Stomach (tissue), 9 donors: ENCODE measurements around the gene CARD14. TPM values are rescaled to one million over a fixed set of nuclear protein-coding genes. Genes with fewer than 3 reads are reported as not detected.
"Not testable (repeated sequence)": the region's sequence is repeated elsewhere in the genome, so short reads cannot be mapped to it uniquely, and the experiment has no call there.

Experiments used
- DNase-seq, 2 donors: peaks; one replicate each; pipeline versions ENCODE4 v3.0.0 to v3.0.0-alpha.2; 2013 to 2019
- H3K27ac ChIP-seq, 5 donors: fragments of 200-600 bp in 4 of 5; sonication (generic) in 4 of 5; one replicate each; pipeline ENCODE4 v1.5.1; 2013 to 2019; ENCODE audit warnings: mild to moderate bottlenecking in 1 of 5, moderate library complexity in 1 of 5
- H3K27me3 ChIP-seq, 3 donors: fragments of 200-600 bp; sonication (generic); one replicate each; pipeline ENCODE4 v1.5.1; 2017 to 2019; ENCODE audit warnings: mixed run types in 1 of 3
- H3K36me3 ChIP-seq, 4 donors: fragments of 200-600 bp; sonication (generic); 1 replicate in 3 of 4; 2 replicates in 1 of 4; pipeline ENCODE4 v1.5.1; 2016 to 2019
- H3K4me1 ChIP-seq, 4 donors: fragments of 200-600 bp; sonication (generic); one replicate each; pipeline ENCODE4 v1.5.1; 2016 to 2019
- H3K4me3 ChIP-seq, 4 donors: fragments of 200-600 bp; sonication (generic) in 3 of 4; one replicate each; pipeline ENCODE4 v1.5.1; 2016 to 2019; ENCODE audit warnings: mild to moderate bottlenecking in 1 of 4
- H3K9me3 ChIP-seq, 4 donors: fragments of 200-600 bp; sonication (generic); one replicate each; pipeline ENCODE4 v1.5.1; 2016 to 2019
- EP300 ChIP-seq: sonication (generic); formaldehyde crosslinking; IDR thresholded peaks from one replicate; pipeline ENCODE4 v1.6.1; 2017; ENCODE audit warnings: antibody characterized with exemption
- POLR2A ChIP-seq, 4 donors: fragments of 450-650 bp; IDR thresholded peaks; one replicate each; pipeline ENCODE4 v1.6.1; 2016; ENCODE audit warnings: antibody characterized with exemption in 4 of 4, control low read depth in 2 of 4, mild to moderate bottlenecking in 1 of 4, moderate library complexity in 1 of 4
- POLR2AphosphoS5 ChIP-seq, 3 donors: sonication (generic); formaldehyde crosslinking; IDR thresholded peaks; one replicate each; pipeline ENCODE4 v1.6.1; 2016; ENCODE audit warnings: antibody characterized with exemption in 3 of 3
- WGBS, 5 donors: extraction: QIAGEN DNeasy Blood & Tissue Kit in 3 of 5; methylation state at CpG; one replicate each; pipeline versions ENCODE4 v1.1.5 to v1.1.7; 2013 to 2018; 5-methylcytosine and 5-hydroxymethylcytosine counted together
- intact Hi-C: fragments of 100-400 bp; cut with DNase I; formaldehyde crosslinking; loops from one replicate; pipeline ENCODE4 v1.15.1; 2023; ENCODE audit warnings: low total_unique reads
- polyA plus RNA-seq, 3 donors: library from polyadenylated mRNA; stranded (reverse); fragments of 200-250 nt; gene quantifications; one replicate each; pipeline ENCODE4 v1.2.3, GENCODE V29; 2013
- total RNA-seq, 5 donors: library from RNA; depleted of rRNA; stranded (reverse); fragments of >200 nt; gene quantifications; one replicate each; pipeline versions ENCODE4 v1.1.0 to v1.2.3, GENCODE V29; 2014 to 2016
- TF ChIP-seq, protein P1 (sequence below), 7 experiments: fragments of 450-650 bp in 4 of 7; fragments of 200-600 bp in 3 of 7; sonication (generic) in 3 of 7; IDR thresholded peaks; one replicate each; pipeline ENCODE4 v1.5.1; 2016 to 2019; ENCODE audit warnings: antibody characterized with exemption in 7 of 7, control low read depth in 2 of 7, mild to moderate bottlenecking in 1 of 7
- donor health status: healthy with polysubstance abuse.
- donor health status: Bipolar disorder and iron deficiency.
- donor health status: healthy.

Gene CARD14
- total and polyA plus RNA-seq, 8 donors = 0.12 to 10.5 (median 3.3) TPM; not detected in 4

- 55 to 63% (median 60%) methylated on average over 22 to 27 of the region's 27 CpGs for WGBS, 5 donors
- H3K4me1 ChIP-seq = no peaks in the 10 kb centered on the region
- H3K9me3 ChIP-seq = no peaks in the 10 kb centered on the region
- no peak overlapping the region for H3K4me3 ChIP-seq
- TF ChIP-seq EP300 (no peak), POLR2A (IDR thresholded peaks at IDR 0.05) (no peak)
- TF ChIP-seq, protein P1, sequence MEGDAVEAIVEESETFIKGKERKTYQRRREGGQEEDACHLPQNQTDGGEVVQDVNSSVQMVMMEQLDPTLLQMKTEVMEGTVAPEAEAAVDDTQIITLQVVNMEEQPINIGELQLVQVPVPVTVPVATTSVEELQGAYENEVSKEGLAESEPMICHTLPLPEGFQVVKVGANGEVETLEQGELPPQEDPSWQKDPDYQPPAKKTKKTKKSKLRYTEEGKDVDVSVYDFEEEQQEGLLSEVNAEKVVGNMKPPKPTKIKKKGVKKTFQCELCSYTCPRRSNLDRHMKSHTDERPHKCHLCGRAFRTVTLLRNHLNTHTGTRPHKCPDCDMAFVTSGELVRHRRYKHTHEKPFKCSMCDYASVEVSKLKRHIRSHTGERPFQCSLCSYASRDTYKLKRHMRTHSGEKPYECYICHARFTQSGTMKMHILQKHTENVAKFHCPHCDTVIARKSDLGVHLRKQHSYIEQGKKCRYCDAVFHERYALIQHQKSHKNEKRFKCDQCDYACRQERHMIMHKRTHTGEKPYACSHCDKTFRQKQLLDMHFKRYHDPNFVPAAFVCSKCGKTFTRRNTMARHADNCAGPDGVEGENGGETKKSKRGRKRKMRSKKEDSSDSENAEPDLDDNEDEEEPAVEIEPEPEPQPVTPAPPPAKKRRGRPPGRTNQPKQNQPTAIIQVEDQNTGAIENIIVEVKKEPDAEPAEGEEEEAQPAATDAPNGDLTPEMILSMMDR (IDR thresholded peaks at IDR 0.05) = peak in 5 of 7 experiments; percentile 57 to 86 (median 61)
- intact Hi-C loops = no loop called here
- H3K36me3 ChIP-seq = no peaks in the 10 kb centered on the region
- no peak overlapping the region for H3K27ac ChIP-seq
- peaks cover 0 to 54% (median 0%) of the 10 kb centered on the region in 3 donors for H3K27me3 ChIP-seq
- peak in 1 of 2 donors; percentile 36 for DNase-seq
Measured at GRCh38 chr17:80195671-80196529, 26.1 kb downstream of the CARD14 start.

- WGBS, 5 donors = 86 to 93% (median 90%) methylated on average over 5 to 7 of the region's 7 CpGs
- TF ChIP-seq EP300 = no peak
- TF ChIP-seq POLR2AphosphoS5 (IDR thresholded peaks at IDR 0.05) = no peak
- TF ChIP-seq, protein P1 (IDR thresholded peaks at IDR 0.05) = no peak
- TF ChIP-seq POLR2A (IDR thresholded peaks at IDR 0.05) = no peak
- H3K9me3 ChIP-seq = no peaks in the 10 kb centered on the region
- peaks cover 0 to 50% (median 0%) of the 10 kb centered on the region in 3 donors for H3K27me3 ChIP-seq
- no peak for DNase-seq
- H3K4me1 ChIP-seq = no peaks in the 10 kb centered on the region
- H3K27ac ChIP-seq = no peak overlapping the region
- intact Hi-C loops = no loop called here
- H3K4me3 ChIP-seq = no peak overlapping the region
- no peaks in the 10 kb centered on the region for H3K36me3 ChIP-seq
Measured at GRCh38 chr17:80196652-80197051, 26.8 kb downstream of the CARD14 start.

DNA sequence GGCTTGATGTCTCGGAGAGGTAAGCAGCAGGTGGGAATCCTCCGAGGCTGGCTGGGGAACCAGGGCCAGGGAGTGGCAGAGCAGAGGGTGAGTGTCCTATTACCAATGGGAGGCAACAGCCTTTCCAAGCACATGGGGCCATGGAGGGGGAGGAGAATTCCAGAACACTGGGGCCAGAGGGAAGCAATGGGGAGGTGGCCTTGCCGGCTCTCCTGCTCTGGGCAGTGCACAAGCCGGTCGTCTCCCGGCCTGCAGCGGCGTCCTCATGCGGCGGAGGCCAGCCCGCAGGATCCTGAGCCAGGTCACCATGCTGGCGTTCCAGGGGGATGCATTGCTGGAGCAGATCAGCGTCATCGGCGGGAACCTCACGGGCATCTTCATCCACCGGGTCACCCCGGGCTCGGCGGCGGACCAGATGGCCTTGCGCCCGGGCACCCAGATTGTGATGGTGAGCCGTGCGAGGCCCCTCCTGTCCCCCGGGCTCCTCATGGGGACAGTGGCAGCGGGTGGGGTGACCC, 28.4 kb downstream of the CARD14 start:
- H3K4me1 ChIP-seq = no peaks in the 10 kb centered on the region
- intact Hi-C loops = no loop called here
- no peak overlapping the region for H3K27ac ChIP-seq
- no peak overlapping the region for H3K4me3 ChIP-seq
- TF ChIP-seq, protein P1 (IDR thresholded peaks at IDR 0.05) = no peak
- no peak for TF ChIP-seq POLR2AphosphoS5 (IDR thresholded peaks at IDR 0.05)
- TF ChIP-seq EP300 = no peak
- no peak for TF ChIP-seq POLR2A (IDR thresholded peaks at IDR 0.05)
- 65 to 81% (median 69%) methylated on average over 18 to 27 of the region's 27 CpGs for WGBS, 5 donors
- no peaks in the 10 kb centered on the region for H3K36me3 ChIP-seq
- H3K9me3 ChIP-seq = no peaks in the 10 kb centered on the region
- no peak for DNase-seq
- peaks cover 0 to 34% (median 0%) of the 10 kb centered on the region in 3 donors for H3K27me3 ChIP-seq

DNA sequence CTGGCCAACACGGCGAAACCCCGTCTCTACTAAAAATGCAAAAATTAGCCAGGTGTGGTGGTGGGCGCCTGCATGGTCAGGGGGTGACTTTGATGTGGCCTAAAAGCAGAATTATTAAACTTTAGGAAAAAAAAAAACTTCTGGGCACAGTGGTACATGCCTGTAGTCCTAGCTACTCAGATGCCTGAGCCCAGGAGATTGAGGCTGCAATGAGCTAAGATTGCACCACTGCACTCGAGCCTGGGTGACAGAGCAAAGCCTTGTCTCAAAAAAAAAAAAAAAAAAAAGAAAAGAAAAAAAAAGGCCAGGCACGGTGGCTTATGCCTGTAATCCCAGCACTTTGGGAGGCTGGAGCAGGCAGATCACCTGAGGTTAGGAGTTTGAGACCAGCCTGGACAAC, 29.5 kb downstream of the CARD14 start:
- not testable (repeated sequence) for H3K4me3 ChIP-seq

GRCh38 chr17:80201446-80201845, 31.6 kb downstream of the CARD14 start:
- no peak for TF ChIP-seq POLR2A (IDR thresholded peaks at IDR 0.05)
- TF ChIP-seq EP300 = no peak
- TF ChIP-seq, protein P1 (IDR thresholded peaks at IDR 0.05) = no peak
- no peak for TF ChIP-seq POLR2AphosphoS5 (IDR thresholded peaks at IDR 0.05)
- H3K4me3 ChIP-seq = no peak overlapping the region
- 79 to 88% (median 83%) methylated on average over 12 to 15 of the region's 15 CpGs for WGBS, 5 donors
- no peaks in the 10 kb centered on the region for H3K36me3 ChIP-seq
- no peaks in the 10 kb centered on the region for H3K4me1 ChIP-seq
- no peaks in the 10 kb centered on the region for H3K9me3 ChIP-seq
- intact Hi-C loops = no loop called here
- peaks cover 0 to 7% (median 0%) of the 10 kb centered on the region in 3 donors for H3K27me3 ChIP-seq
- no peak for DNase-seq
- no peak overlapping the region for H3K27ac ChIP-seq

More for the DNA sequence above, 29.5 kb downstream of the CARD14 start:
- H3K4me1 ChIP-seq, intact Hi-C loops, DNase-seq, H3K27ac ChIP-seq, H3K36me3 ChIP-seq, H3K9me3 ChIP-seq: not testable (repeated sequence)
- H3K27me3 ChIP-seq = peaks cover 0 to 23% (median 0%) of the 10 kb centered on the region in 3 donors
- WGBS, 5 donors = 61 to 69% (median 65%) methylated on average over 6 of the region's 6 CpGs
